ENCODE measurements around the gene SCRN1.

Gene SCRN1

DNA sequence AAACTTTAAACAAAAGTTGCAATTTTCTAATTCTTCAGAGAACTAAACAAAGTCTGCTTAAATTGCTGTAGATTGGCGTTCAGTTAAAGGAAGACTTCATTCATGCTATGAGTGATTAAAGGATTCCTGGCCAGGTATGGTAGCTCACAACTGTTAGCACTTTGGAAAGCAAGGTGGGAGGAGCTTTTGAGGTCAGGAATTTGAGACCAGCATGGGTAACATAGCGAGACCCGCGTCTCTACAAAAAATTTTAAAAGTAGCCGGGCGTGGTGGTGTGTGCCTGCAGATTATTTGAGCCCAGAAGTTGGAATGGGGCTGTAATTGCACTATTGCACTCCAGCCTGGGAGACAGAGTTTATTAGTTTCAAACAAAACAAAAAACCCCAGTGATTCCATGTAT, 13.5 kb upstream of the SCRN1 start:
- DNase-seq = no peak

DNA sequence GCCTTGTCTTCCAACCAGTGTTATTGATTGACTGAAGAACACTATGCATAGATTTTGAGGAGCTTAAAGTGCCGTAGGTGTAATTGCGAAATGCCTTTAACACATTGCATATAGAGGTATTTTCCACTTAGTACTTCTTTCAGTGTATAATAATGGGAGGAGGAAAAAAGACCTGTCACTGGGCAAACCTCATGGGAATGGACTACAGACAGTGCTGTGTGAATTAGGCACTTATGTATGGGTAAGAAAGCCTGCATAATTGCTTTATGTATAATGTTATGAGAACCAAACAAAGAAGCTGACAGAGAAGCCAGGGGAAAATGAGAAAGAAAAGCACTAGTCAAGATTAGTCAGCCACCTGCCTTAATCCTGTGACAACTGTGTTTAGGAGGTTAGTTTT, 12.4 kb upstream of the SCRN1 start:
- DNase-seq = no peak

DNA sequence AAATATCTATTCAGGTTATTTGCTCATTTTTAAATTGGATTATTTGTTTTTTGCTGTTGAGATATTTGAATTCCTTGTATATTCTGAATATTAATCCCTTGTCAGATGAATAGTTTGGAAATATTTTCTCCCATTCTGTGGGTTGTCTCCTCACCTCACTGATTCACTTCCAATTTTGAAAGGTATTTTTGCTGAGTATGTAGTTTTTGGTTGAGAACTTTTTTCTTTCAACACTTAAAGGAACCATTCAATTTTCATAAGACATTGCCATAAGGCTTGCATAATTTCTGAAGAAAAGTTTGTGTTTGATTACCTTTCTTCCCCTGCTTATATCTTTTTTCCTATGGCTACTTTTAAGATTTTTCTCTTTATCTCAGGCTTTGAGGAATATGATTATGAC, 8.9 kb upstream of the SCRN1 start:
- no peak for DNase-seq

DNA sequence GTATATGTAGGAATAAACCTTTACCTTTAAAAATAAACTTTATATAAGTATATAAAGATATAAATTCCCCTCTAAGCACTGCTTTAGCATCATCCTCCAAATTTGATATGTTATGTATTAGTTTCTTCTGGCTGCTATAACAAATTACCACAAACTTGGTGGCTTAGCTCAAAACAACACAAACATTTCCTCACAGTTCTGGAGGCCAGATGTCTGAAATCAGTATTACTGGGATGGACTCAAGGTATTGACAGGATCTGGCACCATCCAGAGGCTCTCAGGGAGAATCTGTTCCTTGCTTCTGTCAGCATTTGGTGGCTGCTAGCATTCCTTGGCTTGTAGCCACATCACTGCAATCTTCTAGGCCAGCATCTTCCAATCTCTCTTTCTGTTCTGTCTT, 6.7 kb upstream of the SCRN1 start:
- DNase-seq = no peak

DNA sequence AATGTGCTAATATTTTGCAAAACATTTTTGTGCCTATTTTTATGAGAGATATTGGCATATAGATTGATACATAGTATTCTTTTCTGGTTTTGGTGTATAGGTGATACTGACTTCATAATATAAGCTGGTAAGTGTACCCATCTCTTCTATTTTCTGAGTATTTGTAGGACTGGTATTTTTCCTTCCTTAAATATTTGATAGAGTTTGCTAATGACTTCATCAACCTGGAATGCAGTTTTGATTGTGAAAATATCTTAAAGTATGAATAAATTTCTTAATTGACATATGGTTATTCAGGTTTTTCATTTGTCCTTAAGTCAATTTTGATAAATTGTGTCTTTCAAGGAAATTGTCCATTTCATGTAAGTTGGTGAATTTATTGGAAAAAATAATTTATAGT, 6.1 kb upstream of the SCRN1 start:
- no peak for DNase-seq

DNA sequence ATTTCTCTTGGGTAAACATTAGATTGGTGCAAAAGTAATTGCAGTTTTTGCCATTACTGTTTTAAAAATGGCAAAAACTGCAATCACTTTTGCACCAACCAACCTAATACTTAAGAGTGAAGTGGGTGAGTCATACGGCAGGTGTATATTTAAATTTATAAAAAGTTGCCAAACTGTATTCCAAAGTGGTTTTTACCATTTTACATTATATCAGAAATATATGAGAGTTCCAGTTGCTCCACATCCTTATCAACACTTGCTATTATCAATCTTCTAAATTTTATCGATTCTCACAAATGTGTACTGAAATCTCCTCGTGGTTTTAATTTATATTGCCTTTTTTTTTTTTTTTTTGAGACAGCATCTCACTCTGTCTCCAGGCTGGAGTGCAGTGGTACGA, 3.5 kb upstream of the SCRN1 start:
- DNase-seq = no peak

DNA sequence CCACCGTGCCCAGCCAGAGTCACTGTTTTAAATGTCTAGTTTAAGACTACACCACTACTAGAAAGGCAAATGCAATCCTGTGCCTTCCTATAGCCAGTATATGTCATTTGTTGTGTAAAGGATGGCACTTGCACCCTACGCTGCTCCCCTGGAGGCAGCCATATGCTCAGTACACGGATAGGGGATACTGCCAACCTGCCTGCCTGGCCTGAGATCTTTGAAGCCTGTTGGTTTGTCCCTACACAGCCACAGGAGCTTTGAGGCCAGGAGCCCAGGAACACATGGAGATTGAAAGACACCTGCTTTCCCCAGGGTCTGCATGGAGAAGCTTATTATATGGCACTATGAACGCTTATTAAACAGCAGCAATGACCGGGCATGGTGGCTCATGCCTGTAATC, 2.3 kb upstream of the SCRN1 start:
- DNase-seq = no peak

DNA sequence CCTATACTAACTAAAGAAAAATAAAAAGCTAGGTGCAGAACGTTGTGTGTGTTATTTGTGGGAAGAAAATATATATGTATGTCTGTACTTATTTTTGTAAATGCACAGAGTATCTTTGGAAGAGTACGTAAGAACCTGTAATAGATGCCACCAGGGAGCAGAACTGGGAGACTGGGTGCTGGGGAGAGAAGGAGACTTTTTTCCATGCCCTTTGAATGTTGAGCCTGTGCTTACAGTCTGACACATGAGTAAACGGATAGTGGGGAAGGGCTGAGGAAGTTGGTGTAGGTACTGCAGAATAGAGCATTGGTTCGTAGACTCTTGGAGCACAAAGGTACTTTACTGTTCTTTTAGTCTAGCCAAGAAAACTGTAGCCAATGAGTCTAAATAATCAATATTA, 1.3 kb upstream of the SCRN1 start:
- DNase-seq = no peak

DNA sequence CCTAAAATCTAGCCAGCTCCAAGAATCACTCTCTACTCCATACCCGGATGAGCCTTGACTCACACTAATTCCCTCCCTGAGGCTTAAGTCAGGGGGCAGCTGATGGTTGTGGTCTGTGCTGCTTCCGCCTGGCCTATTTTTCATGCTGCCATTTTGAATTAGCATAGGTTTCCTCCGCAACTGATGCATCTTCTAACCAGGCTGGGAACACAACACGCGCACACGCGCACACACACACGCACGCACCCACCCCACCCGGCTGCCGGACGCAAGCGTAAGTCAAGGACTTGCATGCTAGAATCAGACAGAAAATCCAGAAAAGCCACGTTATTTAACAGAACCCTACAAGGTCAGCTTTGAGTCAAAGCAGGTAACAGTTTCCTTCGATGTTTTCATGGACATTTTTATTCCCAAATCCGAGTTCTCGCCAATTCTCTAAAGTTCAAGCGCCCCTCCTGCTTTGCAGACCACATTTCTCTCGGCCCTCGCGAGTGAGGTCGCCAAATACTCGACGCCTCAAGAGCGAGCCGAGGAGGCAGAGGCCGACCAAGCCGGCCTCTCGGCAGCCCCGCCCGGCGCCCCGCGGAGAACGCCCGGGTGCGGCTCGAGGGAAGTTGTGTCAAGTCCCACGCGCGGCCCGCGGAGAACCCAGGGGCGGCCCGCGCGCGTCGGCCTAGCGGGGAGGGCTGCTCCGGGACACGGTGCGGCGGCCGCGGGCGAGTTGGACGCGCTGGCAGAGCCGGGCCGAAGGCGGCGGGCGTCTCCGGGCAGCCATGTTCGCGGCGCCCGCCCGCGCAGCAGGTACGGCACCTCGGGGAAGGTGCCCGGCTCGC, 961 bp downstream of the SCRN1 start:
- no peak for DNase-seq

DNA sequence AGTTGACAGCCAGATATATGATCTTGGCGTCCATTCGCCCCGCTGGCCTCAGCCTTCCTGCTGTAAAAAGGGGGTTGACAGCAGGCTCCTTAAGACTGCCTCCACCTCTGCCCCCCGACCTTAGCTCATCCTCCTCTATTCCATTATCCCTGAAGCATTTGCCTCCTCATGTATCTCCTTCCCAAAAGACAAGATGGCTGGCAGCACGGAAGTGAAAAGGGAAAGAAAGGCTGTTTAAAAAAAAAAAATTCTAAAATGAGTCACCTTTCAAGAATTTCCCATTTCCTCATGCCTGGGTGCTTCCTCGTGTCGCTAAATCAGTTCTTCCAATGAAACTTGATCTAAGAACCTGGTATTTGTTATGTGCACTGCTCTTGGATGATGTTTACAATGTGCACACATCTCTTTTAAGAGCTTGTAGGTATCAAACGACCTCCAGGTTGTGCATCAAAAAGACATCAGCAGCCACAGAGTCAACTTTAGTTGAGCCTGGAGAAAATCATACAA, 1.7 kb downstream of the SCRN1 start:
- DNase-seq = no peak

DNA sequence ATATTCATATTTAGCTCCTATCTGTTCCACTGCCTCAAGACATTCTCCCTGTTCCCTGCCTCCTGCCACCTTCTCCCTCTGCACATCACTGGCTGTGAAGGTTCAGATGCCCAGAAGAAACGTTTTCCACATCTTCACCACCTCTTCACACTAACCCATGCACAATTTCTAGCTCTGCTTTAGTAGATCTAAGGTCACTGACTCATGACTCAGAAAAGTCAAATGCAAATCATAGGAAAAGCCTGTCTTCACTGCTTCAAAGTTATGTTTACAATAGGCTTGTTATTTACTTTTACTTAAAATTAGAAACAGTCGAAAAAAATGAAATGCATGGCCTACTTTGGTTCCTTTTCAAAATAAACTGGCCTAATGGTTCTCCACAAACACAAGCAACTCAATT, 2.5 kb downstream of the SCRN1 start:
- no peak for DNase-seq

DNA sequence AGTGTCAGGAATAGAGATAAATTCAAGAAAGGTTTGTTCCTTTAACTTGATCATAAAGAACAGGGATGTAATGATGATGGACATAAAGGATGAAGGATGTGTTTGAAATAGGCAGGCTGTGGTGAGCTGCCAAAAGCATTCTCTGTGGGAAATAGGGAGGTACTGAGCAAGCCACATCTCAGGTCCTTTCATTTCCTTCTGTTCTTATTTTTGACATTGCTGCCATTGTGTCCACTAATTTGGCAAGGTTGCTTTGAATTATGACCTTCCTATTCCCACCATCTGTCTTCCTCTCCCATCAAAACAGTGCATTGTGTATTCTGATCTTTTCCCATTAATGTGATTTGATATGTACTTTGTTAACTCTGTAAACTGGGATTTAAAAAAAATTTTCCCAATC, 9.4 kb downstream of the SCRN1 start:
- DNase-seq = no peak

DNA sequence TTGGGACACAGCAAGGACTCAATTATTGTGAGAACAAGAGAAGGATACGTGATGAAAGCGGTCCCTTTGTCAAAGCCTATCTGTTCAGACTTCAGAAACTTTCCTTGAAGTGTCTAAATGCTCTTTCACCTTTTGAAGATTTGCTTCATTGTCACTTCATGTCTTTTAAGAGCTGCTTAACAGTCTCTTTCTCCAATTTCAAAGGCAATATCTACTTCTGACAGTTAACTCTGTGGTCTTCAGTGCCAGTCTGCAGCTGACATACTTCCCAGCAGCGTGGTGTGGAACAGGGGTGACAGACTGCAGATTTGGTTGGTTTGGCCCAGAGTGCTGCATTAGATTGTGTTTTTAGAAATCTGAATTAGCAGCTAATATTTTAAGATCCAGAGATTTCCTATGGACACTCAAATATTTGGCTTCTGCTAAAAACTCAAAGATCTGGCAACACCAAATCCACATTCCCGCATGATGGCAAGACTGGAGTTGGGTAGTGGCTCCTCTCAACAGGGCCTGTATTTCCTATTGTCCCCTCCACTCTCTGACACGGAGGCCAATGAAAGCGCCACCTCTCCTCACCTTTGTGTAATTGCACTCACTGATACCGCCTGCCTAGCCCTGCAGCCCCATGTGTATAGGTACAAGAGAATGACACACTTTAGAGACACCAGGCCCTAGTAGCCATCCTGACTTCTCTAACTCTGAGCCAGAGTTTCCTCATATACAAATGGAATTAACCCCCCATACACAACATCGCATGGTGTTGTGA, 11.5 kb downstream of the SCRN1 start:
- DNase-seq = no peak

DNA sequence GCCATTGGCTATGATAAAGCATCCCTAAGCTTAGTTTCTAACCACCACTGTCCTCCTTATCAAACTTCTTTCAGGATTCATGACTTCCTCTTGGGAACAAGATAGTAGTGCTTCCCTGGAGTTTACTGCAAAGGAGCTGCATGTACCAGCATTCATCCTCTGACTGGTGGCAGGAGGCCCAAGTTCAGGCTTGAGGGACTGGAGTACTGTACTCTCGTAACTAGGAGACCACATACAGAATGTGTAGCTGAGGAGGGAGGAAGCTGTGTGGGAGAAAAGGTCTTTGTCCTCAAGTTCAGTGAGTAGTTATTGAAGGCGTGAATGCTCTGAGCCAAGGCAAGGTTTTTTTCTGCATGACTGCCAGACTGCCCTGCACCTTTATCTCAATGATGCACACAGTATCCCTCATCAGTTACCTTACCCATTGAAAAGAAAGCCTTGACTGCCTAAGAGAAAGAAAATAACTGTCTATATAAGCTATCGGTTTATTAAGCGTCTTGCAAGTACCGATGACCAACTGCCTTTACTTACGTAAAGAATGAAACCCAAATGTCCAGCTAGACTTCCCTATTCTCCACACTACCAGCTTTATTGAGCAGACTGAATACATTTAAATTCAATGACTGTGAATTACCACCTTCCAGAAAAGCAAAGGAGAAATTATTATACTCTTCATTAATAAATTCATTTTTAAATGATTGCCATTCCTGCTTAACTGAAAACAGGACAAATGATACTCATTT, 12.8 kb downstream of the SCRN1 start:
- no peak for DNase-seq

DNA sequence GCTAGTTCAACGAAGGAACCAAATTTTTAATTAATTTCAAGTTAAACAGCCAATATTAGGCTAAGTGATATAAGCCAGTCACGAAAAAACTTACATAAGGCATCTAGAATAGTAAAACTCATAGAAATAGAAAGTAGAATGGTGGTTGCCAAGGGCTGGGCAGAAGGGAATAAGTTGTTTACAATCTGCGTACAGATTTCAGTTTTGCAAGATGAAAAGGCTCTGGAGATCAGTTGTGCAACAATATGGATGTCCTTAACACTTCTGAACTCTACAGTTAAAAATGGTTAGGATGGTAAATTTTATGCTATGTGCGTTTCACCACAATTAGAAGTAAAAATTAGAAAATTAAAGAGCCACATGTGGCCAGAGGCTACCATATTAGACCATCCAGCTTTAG, 13.3 kb downstream of the SCRN1 start:
- DNase-seq = no peak

DNA sequence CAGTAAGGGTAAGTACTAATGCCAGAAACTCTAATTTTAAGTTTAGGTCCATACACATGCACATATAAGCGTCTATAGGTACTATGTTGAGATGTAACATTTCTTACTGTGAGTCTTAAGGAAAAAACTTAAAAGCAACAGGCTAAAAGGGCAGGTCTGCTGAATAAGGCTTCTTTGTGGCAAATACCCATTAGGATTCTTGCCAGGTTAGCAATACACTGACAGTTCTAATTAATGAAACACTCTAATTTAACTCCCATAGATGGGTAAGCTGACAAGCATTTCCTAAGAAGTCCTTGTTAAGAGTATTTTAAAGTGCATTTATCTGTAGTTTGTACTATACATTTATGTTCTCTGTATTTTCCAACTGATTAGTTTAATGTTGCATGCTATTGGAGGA, 14.0 kb downstream of the SCRN1 start:
- DNase-seq = no peak

DNA sequence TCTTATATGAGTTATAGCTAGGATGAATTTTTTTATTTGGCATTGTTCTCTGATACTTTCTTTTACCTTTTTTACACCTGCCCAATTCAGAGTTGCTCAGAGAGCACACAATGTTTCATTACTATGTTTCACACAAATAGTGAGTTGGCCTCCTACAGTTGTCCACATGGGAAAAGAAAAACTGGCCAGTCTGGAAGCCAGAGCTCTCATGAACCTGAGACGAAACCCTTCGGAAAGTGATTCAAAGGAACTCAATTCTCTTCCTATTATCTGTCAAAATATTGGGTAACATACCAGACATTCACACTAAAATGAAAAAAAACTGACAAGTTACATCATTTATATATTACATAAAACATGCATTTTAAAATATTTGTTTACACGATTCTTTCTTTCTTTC, 15.3 kb downstream of the SCRN1 start:
- DNase-seq = no peak

DNA sequence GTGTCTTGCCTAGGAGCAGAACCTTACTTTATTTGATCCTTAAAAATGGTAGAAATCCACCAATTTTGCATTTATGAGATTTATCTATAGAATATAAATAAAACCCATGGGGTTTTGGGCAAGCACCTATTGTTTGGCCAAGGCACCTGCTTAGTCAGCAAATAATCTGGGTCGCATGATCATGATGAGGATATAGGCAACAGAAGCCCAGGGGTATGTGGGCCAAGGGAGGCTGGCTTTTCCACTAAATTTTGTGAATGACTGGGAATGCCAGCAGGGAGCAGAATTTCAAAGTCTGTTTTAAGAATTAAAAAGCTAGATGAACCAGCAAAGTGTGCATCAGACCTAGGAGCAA, 17.3 kb downstream of the SCRN1 start:
- no peak for DNase-seq

DNA sequence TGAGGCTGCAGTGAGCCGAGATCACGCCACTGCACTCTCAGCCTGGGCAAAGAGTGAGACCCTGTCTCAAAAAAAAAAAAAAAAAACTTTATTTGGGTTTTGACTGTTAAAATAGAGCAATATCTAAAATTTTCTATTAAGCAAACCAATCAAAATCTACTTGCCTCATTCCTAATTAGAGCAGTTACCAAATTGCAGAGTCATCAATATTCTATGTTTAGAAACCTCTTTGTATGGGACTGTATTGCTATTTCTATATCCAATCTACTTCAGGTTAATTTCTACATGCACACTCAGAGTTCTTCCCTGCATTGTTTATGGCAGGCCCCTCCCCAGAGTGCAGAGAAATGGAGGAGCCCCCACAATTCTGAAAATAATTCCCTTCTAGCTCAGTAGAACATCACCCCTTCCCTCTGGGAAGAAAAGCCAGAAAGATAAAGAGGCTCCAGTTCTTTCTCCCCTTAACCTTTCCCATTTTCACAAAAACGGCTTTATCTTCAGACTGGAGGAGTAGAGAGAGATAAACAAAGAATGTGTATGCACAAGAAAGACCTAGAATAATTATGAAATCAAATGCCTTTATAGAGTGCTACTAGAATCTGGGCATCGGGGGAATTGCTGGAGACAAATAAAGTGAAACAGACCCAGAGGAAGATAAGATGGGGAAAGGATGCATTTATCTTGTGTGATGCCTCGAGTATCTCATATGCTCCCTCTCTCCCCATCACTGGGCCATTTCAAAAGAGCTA, 17.9 kb downstream of the SCRN1 start:
- DNase-seq = no peak

DNA sequence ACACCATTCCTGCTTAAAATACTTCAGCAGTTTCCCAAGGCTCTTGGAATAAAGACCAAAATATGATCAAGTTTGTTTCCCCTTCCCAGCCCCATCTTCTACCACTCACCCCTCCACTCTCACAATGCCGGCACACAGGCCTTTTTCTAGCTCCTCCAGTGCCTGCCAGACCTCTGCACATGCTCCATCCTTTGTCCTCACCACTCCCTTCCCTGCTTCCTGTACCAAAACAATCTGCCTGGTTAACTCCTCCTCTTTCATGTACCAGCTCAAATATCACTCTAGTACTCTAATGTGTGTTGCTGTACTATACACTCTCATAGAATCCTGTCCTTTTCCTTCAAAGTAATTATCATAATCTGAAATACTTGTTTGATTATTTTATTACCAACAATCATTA, 19.4 kb downstream of the SCRN1 start:
- no peak for DNase-seq

DNA sequence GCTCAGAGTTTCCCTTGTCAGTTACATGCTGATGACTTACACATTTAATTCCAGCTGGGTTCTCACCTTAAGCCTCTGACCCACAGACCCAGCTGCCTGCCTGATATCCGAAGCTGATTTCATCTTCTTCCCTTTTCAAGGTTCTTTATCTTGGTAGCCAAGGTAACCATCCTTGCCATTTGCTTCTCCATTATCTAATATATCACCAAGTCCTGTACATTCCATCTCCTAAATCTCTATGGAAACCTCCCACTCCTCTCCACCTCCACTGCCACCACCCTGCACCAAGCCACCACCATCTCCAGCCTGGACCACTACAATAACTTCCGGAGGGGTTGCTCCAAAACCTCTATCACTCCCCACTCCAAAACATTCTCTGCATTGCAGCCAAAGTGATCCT, 19.9 kb downstream of the SCRN1 start:
- no peak for DNase-seq

DNA sequence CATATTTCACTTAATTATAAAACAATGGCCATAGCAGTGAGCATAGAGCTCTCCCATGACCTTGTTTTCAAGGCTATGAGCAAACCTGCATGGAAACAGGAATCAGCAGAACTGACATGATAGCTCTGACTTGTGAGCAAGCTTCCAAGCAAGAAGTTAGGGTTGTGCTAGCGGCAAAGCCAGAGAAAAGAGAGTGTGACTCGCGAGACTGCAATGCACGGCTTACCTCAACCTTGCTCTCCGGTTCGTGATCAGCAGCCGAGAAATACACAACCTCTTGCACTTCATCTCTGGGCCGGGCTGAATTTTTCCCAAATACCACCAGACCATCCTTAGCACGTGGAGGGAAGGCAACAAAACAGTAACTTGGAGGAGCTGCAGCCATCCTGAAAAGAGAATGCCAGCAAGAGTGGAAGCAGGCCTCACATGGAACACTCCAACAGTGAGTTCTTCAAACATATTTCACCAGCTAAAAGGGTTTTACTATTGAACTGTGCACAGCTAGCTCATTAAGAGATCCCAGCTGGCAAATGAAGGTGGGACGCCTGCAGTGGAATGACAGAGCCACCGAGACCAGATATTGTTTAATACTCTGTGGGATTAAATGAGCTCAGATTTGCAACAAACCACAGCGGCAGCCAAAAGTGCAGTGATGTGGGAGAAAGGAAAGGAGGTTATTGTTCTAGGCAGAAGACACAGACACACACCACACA, 20.8 kb downstream of the SCRN1 start:
- no peak for DNase-seq
